H1 (cell line): ENCODE measurements around the gene AKAP9. TPM values are rescaled to one million over a fixed set of nuclear protein-coding genes. Genes with fewer than 3 reads are reported as not detected.
"Not testable (repeated sequence)": the region's sequence is repeated elsewhere in the genome, so short reads cannot be mapped to it uniquely, and the experiment has no call there.

Experiments used
- CTCF ChIA-PET: fragments of 300-600 bp; sonication (Branson Sonifier 250); formaldehyde crosslinking; loops from one replicate; lab custom pipeline; 2021; ENCODE audit not compliant: partially characterized antibody; lab: Charles Lee
- POLR2A ChIA-PET: fragments of 300-600 bp; sonication (Branson Sonifier 250); formaldehyde crosslinking; loops from one replicate; lab custom pipeline; 2021; ENCODE audit warnings: inconsistent platforms; ENCODE audit not compliant: partially characterized antibody; lab: Charles Lee
- DNase-seq, 2 experiments: peaks; one replicate each; pipeline versions ENCODE4 v3.0.0 to v3.0.0-alpha.2; 2010 to 2022; ENCODE audit warnings: low spot score in 2 of 2, low read depth in 1 of 2, mixed read lengths in 1 of 2
- FAIRE-seq: peaks from 2 replicates; lab custom pipeline; 2011; peaks lifted over from hg19 to GRCh38; lab: Jason Lieb, UNC
- H2AFZ ChIP-seq: 2 replicates; pipeline ENCODE4 v1.8.1; 2012; ENCODE audit warnings: low read length, inconsistent platforms
- H2AK5ac ChIP-seq: 2 replicates; pipeline ENCODE4 v1.6.1; 2013; ENCODE audit warnings: low read depth, low read length
- H2BK120ac ChIP-seq: replicated peaks from 2 replicates; pipeline ENCODE3; 2013; ENCODE audit warnings: low read depth, low read length, inconsistent platforms
- H2BK12ac ChIP-seq: 2 replicates; pipeline ENCODE4 v1.6.1; 2013; ENCODE audit warnings: low read depth, low read length
- H2BK15ac ChIP-seq: 2 replicates; pipeline ENCODE4 v1.6.1; 2013; ENCODE audit warnings: low read length
- H2BK20ac ChIP-seq: 2 replicates; pipeline ENCODE4 v1.6.1; 2013; ENCODE audit warnings: low read length
- H2BK5ac ChIP-seq: 2 replicates; pipeline ENCODE4 v1.6.1; 2013; ENCODE audit warnings: low read depth, low read length
- H3K14ac ChIP-seq: 2 replicates; pipeline ENCODE4 v1.6.1; 2013; ENCODE audit warnings: inconsistent platforms; ENCODE audit not compliant: insufficient read length
- H3K18ac ChIP-seq: 2 replicates; pipeline ENCODE4 v1.6.1; 2013; ENCODE audit warnings: low read length; ENCODE audit errors: extremely low read depth
- H3K23ac ChIP-seq: 2 replicates; pipeline ENCODE4 v1.6.1; 2013; ENCODE audit warnings: inconsistent platforms; ENCODE audit not compliant: insufficient read length
- H3K23me2 ChIP-seq: 2 replicates; pipeline ENCODE4 v1.6.1; 2013; ENCODE audit warnings: low read depth, low read length
- H3K27ac ChIP-seq: 2 replicates; pipeline ENCODE4 v1.6.1; 2011; ENCODE audit warnings: low read depth, low read length, inconsistent platforms
- H3K27me3 ChIP-seq, 4 experiments: replicated peaks in 1 of 4; 1 replicate in 1 of 4; 2 replicates in 3 of 4; pipeline versions ENCODE4 v1.6.1 to v1.8.1; 2011 to 2013; ENCODE audit warnings: low read length in 3 of 4, mild to moderate bottlenecking in 3 of 4, inconsistent platforms in 2 of 4, mixed read lengths in 2 of 4, moderate library complexity in 1 of 4; ENCODE audit not compliant: control insufficient read depth in 3 of 4, insufficient read depth in 3 of 4; ENCODE audit errors: extremely low read depth in 1 of 4
- H3K36me3 ChIP-seq, 4 experiments: 2 replicates each; pipeline versions ENCODE4 v1.6.1 to v1.8.1; 2011 to 2013; ENCODE audit warnings: mild to moderate bottlenecking in 4 of 4, low read length in 3 of 4, moderate library complexity in 2 of 4, control low read depth in 1 of 4, inconsistent platforms in 1 of 4; ENCODE audit not compliant: insufficient read depth in 4 of 4, control insufficient read depth in 2 of 4
- H3K4ac ChIP-seq: replicated peaks from 2 replicates; pipeline ENCODE3; 2013; ENCODE audit warnings: low read length, low read depth, mixed read lengths, inconsistent platforms; ENCODE audit not compliant: insufficient read length
- H3K4me1 ChIP-seq, 4 experiments: replicated peaks in 1 of 4; 1 replicate in 1 of 4; 2 replicates in 3 of 4; pipeline versions ENCODE4 v1.6.1 to v1.8.1; 2011 to 2013; ENCODE audit warnings: low read length in 3 of 4, inconsistent platforms in 2 of 4, mixed read lengths in 1 of 4; ENCODE audit not compliant: insufficient read depth in 4 of 4, control insufficient read depth in 3 of 4
- H3K4me2 ChIP-seq, 2 experiments: 2 replicates each; pipeline versions ENCODE4 v1.6.1 to v1.8.1; 2011 to 2013; ENCODE audit warnings: low read depth in 2 of 2, low read length in 2 of 2, control low read depth in 1 of 2, inconsistent platforms in 1 of 2, mild to moderate bottlenecking in 1 of 2; ENCODE audit not compliant: insufficient read depth in 1 of 2
- H3K4me3 ChIP-seq, 4 experiments: fragments of 200-600, 300-600 bp in 1 of 4; sonication (generic), shearing (Covaris generic), sonication (Bioruptor Twin) in 1 of 4; 2 replicates each; pipeline versions ENCODE4 v1.5.1 to v1.8.1; 2011 to 2016; ENCODE audit warnings: low read length in 4 of 4, low read depth in 3 of 4, control low read depth in 2 of 4, inconsistent platforms in 2 of 4, mild to moderate bottlenecking in 2 of 4, mixed read lengths in 1 of 4, moderate library complexity in 1 of 4; ENCODE audit not compliant: insufficient read depth in 2 of 4; ENCODE audit errors: extremely low read depth in 1 of 4
- H3K56ac ChIP-seq: replicated peaks from 2 replicates; pipeline ENCODE3; 2013; ENCODE audit warnings: low read depth, mild to moderate bottlenecking, mixed read lengths, low read length, inconsistent platforms; ENCODE audit not compliant: insufficient read length
- H3K79me1 ChIP-seq: 2 replicates; pipeline ENCODE4 v1.6.1; 2013; ENCODE audit warnings: low read depth, low read length, control low read depth
- H3K79me2 ChIP-seq, 2 experiments: 2 replicates each; pipeline versions ENCODE4 v1.6.1 to v1.8.1; 2012 to 2013; ENCODE audit warnings: low read length in 2 of 2, mild to moderate bottlenecking in 2 of 2, inconsistent platforms in 1 of 2; ENCODE audit not compliant: insufficient read depth in 2 of 2, control insufficient read depth in 1 of 2
- H3K9ac ChIP-seq, 4 experiments: replicated peaks in 1 of 4; 1 replicate in 1 of 4; 2 replicates in 3 of 4; pipeline versions ENCODE4 v1.6.1 to v1.8.1; 2011 to 2013; ENCODE audit warnings: low read depth in 3 of 4, low read length in 3 of 4, control low read depth in 2 of 4, mild to moderate bottlenecking in 2 of 4, moderate library complexity in 2 of 4, inconsistent platforms in 1 of 4; ENCODE audit errors: extremely low read depth in 1 of 4
- H3K9me3 ChIP-seq, 2 experiments: 2 replicates each; pipeline versions ENCODE4 v1.6.1 to v1.8.1; 2012 to 2013; ENCODE audit warnings: mild to moderate bottlenecking in 2 of 2, moderate library complexity in 2 of 2, control low read depth in 1 of 2, inconsistent platforms in 1 of 2, low read depth in 1 of 2, low read length in 1 of 2, mixed read lengths in 1 of 2; ENCODE audit not compliant: insufficient read depth in 2 of 2
- H4K20me1 ChIP-seq, 2 experiments: replicated peaks in 1 of 2; 2 replicates each; pipeline versions ENCODE3 to v1.8.1; 2011 to 2013; ENCODE audit warnings: inconsistent platforms in 2 of 2, low read length in 2 of 2, mild to moderate bottlenecking in 1 of 2; ENCODE audit not compliant: insufficient read depth in 2 of 2, control insufficient read depth in 1 of 2
- H4K5ac ChIP-seq: 2 replicates; pipeline ENCODE4 v1.6.1; 2013; ENCODE audit warnings: low read length, low read depth, mixed read lengths, inconsistent platforms; ENCODE audit not compliant: insufficient read length
- H4K8ac ChIP-seq: 2 replicates; pipeline ENCODE4 v1.8.0; 2013; ENCODE audit warnings: mild to moderate bottlenecking, moderate library complexity, low read length, inconsistent platforms; ENCODE audit not compliant: insufficient read depth; ENCODE audit errors: extremely low read depth
- H4K91ac ChIP-seq: replicated peaks from 2 replicates; pipeline ENCODE3; 2013; ENCODE audit warnings: low read length, mixed read lengths, inconsistent platforms; ENCODE audit not compliant: insufficient read length
- whole genome bisulfite sequencing, 2 experiments: shearing (Covaris generic) in 1 of 2; methylation state at CpG; one replicate each; pipeline versions ENCODE4 v1.1.6 to v1.1.7; 2013 to 2015; ENCODE audit warnings: low lambda C conversion rate in 2 of 2, mixed read lengths in 2 of 2, inconsistent platforms in 1 of 2, low coverage in 1 of 2, missing lambda C conversion rate in 1 of 2; ENCODE audit not compliant: insufficient replicate concordance in 2 of 2, insufficient coverage in 1 of 2, insufficient read length in 1 of 2; ENCODE audit errors: extremely low coverage in 1 of 2, missing lambda C conversion rate in 1 of 2; 5-methylcytosine and 5-hydroxymethylcytosine counted together
- polyA plus RNA-seq, 7 experiments: library from polyadenylated mRNA; depleted of rRNA in 3 of 7; stranded (reverse) in 5 of 7; unstranded in 2 of 7; fragments of >200 nt in 5 of 7; fragments of 200-250 nt in 2 of 7; gene quantifications; 1 replicate in 5 of 7; 2 replicates in 1 of 7; 4 replicates in 1 of 7; pipeline versions ENCODE4 v1.2.1 to v1.2.3, GENCODE V29; 2011 to 2013; ENCODE audit warnings: missing spikeins in 2 of 7, mixed read lengths in 2 of 7
- total RNA-seq: library from RNA; stranded (reverse); fragmentation: NEBNext Ultra II Directional; extraction: Animal tissue kit (Norgen Biotek cat#: 25700); gene quantifications from 2 replicates; pipeline ENCODE4 v1.2.1, GENCODE V29; 2021

AKAP9 gene
- total and polyA plus RNA-seq, 2 of the 8 experiments (the other 6 are each of a cell fraction or from before 2014, with no cell fraction given) = 6.2 to 26.3 TPM

DNA sequence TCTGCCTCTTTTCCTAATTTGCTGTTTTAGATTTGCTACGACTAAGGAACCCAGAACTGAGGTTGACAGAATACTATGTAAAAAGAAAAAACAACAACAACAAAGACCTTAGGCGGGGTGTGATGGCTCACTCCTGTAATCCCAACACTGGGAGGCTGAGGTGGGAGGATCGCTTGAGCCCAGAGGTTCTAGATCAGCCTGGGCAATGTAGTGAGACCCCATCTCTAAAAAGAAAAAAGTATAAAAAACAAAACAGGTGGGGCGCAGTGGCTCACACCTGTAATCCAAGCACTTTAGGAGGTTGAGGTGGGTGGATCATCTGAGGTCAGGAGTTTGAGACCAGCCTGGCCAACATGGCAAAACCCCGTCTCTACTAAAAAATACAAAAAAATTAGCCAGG, 4.3 kb downstream of the AKAP9 start:
- H4K5ac ChIP-seq, H3K4me1 ChIP-seq, H3K36me3 ChIP-seq, H2AK5ac ChIP-seq, H3K79me1 ChIP-seq, H2BK120ac ChIP-seq, DNase-seq, H3K18ac ChIP-seq, H2BK12ac ChIP-seq, H4K8ac ChIP-seq, H3K9ac ChIP-seq, H3K4me2 ChIP-seq, H2BK15ac ChIP-seq, H3K23me2 ChIP-seq, H2AFZ ChIP-seq, POLR2A ChIA-PET, H3K4ac ChIP-seq, H3K23ac ChIP-seq, H2BK20ac ChIP-seq, H2BK5ac ChIP-seq, H3K14ac ChIP-seq, H3K4me3 ChIP-seq, H4K91ac ChIP-seq, H3K9me3 ChIP-seq, H4K20me1 ChIP-seq, H3K27ac ChIP-seq, H3K27me3 ChIP-seq, H3K56ac ChIP-seq, FAIRE-seq: not testable (repeated sequence)
- CTCF ChIA-PET = interaction anchor here (3.3 kb wide), 1 partner anchor 64 kb away, joined by 13 read pairs; the partner anchor contains the start of gene MTERF1
- peaks cover 0 to 70% of the 10 kb centered on the region in 2 experiments; a peak in 2 of 4 replicates for H3K79me2 ChIP-seq
- WGBS, 2 experiments = 91% methylated on average over 5 of the region's 5 CpGs; no CpG with 5 or more reads in 1 of the 2 experiments
